Measurements from ENCODE around the gene RAD50. TPM values are rescaled to one million over a fixed set of nuclear protein-coding genes. Genes with fewer than 3 reads are reported as not detected.

RAD50 gene
- total RNA-seq, 1 donor: 54.7 TPM

DNA sequence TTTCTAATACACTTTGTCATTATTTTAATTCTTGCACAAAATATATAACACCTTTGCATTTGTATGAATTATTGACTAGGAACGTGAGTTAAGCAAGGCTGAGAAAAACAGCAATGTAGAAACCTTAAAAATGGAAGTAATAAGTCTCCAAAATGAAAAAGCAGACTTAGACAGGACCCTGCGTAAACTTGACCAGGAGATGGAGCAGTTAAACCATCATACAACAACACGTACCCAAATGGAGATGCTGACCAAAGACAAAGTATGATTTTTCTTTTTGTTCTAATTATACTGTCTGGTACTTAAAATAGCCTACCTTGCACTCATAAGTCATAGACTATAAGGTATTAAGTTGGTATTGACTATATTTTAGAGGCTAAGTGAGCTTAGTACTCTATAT lies 34.4 kb downstream of the RAD50 start:
- peak; percentile 20 for DNase-seq (ENCODE audit: low read depth)
- H3K4me3 ChIP-seq (ENCODE audit: low read depth, low read length): no peak overlapping the region
- TF ChIP-seq, protein P1, sequence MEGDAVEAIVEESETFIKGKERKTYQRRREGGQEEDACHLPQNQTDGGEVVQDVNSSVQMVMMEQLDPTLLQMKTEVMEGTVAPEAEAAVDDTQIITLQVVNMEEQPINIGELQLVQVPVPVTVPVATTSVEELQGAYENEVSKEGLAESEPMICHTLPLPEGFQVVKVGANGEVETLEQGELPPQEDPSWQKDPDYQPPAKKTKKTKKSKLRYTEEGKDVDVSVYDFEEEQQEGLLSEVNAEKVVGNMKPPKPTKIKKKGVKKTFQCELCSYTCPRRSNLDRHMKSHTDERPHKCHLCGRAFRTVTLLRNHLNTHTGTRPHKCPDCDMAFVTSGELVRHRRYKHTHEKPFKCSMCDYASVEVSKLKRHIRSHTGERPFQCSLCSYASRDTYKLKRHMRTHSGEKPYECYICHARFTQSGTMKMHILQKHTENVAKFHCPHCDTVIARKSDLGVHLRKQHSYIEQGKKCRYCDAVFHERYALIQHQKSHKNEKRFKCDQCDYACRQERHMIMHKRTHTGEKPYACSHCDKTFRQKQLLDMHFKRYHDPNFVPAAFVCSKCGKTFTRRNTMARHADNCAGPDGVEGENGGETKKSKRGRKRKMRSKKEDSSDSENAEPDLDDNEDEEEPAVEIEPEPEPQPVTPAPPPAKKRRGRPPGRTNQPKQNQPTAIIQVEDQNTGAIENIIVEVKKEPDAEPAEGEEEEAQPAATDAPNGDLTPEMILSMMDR (IDR thresholded peaks at IDR 0.05; ENCODE audit: insufficient read depth, low read length): no peak

DNA sequence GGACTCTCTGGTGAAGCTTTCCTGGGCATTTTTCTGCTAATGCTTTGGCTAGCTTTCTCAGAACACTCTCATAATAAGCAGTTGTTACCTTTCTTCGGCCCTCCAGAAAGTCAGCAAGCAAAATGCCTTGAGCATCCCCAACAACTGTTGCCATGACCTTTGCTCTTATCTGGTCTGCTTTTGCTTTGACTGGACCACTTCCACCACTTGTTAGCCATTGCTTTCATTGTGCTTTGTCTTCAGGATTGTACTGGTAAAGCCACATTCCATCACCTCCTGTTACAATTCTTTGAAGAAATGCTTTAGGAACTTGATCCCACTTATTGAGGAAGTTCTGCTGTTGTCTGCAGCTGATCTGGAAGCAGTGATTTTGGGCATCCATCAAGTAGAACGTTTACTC lies 35.7 kb downstream of the RAD50 start:
- DNase-seq (ENCODE audit: low read depth): peak; percentile 20
- TF ChIP-seq, protein P1 (IDR thresholded peaks at IDR 0.05; ENCODE audit: insufficient read depth, low read length): no peak

DNA sequence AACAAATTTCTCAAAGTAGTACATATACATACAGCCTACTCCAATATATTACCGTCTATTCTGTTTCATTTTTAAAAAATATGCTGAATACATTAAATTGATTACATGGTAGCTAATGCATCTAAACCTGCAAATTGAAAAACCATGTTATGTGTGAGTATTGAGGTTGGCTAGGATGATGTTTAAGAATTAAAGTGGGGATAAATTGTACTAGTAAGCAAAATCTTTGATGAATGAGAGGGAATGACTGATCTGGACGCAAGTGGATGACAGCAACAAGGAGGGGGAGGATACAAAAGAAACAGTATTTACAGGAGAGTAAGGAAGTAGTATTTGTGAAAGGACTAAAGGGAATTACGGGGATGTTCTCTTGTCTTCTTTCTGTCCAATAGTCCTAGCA lies 37.4 kb downstream of the RAD50 start:
- H3K4me3 ChIP-seq (ENCODE audit: low read depth, low read length): no peak overlapping the region
- TF ChIP-seq, protein P1 (IDR thresholded peaks at IDR 0.05; ENCODE audit: insufficient read depth, low read length): no peak
- no peak for DNase-seq (ENCODE audit: low read depth)

More for the DNA sequence above, 35.7 kb downstream of the RAD50 start:
- H3K4me3 ChIP-seq (ENCODE audit: low read depth, low read length): no peak overlapping the region

DNA sequence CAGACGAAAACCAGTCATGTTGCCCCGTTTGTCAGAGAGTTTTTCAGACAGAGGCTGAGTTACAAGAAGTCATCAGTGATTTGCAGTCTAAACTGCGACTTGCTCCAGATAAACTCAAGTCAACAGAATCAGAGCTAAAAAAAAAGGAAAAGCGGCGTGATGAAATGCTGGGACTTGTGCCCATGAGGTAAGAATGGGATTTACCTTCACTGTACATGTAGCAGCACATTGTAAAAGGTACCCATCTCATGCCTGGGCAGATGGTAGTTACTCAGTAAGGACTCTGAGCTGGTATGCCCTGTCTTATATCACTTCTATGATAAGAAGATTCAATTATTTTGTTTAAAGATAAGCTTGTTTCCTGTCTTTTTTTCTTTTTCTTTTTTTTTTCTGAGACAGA lies 38.8 kb downstream of the RAD50 start:
- peak; percentile 7 for DNase-seq (ENCODE audit: low read depth)
- TF ChIP-seq, protein P1 (IDR thresholded peaks at IDR 0.05; ENCODE audit: insufficient read depth, low read length): no peak
- H3K4me3 ChIP-seq (ENCODE audit: low read depth, low read length): no peak overlapping the region

DNA sequence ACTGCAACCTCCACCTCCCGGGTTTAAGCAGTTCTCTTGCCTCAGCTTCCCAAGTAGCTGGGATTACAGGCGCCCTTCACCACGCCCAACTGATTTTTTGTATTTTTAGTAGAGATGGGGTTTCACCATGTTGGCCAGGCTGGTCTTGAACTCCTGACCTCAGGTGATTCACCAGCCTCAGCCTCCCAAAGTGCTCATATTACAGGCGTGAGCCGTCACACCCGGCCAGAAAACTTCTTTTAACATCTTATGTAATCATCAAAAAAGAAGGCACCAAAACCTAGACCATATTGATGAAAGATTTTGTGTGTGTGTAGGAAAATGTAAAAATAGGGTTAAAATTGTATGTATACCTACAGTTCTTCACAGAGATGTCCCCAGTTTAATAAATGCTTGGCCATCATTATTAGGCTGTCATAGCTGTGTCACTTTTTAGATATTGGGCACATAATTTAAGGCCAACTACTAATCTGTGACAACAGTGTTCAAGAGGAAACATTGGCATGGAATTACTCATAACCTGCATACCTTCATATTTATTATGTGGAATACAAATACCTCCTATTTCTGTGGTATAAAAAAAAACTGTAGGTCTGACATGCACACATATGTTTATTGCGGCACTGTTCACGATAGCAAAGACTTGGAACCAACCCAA lies 44.4 kb downstream of the RAD50 start:
- TF ChIP-seq, protein P1 (IDR thresholded peaks at IDR 0.05; ENCODE audit: insufficient read depth, low read length): no peak
- DNase-seq (ENCODE audit: low read depth): peak; percentile 3
- H3K4me3 ChIP-seq (ENCODE audit: low read depth, low read length): no peak overlapping the region

DNA sequence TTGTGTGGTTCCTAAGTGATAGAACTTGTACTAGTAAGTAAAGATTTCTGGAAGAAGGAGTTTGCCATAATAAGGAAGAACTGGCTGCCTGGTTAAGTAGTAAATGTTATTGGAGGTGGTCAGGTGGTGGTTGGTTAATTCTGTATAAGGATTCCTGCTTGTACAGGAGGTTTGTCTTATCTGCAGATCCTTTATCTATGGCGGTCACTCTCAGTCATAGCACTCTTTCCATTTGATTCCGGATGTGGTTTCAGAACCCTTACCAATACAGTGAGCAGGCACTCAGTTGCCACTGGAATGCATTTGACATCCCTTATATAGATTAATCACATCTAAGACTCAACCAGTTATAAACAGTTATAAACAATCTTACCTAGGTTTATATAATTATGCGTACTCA lies 50.3 kb downstream of the RAD50 start:
- DNase-seq (ENCODE audit: low read depth): no peak
- TF ChIP-seq, protein P1 (IDR thresholded peaks at IDR 0.05; ENCODE audit: insufficient read depth, low read length): no peak
- H3K4me3 ChIP-seq (ENCODE audit: low read depth, low read length): no peak overlapping the region

DNA sequence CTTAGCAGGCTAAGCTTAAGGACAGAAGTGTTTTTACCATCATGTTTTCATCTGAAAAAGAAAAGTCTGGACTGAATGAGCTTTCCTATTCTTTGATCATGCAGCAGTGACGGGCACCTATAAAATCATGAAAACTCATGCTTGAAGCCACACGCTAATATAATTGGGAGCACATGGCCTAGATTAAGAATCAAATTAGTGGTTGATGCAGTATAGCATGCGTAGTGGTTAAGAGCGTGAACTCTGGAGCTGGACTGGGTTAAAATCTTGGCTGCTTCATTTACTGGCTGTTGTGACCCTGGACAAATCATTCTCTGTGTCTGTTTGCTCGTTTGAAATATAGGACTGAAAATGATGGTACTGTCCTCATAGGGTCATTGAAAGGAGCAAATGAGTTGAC lies 51.3 kb downstream of the RAD50 start:
- no peak overlapping the region for H3K4me3 ChIP-seq (ENCODE audit: low read depth, low read length)
- TF ChIP-seq, protein P1 (IDR thresholded peaks at IDR 0.05; ENCODE audit: insufficient read depth, low read length): no peak
- no peak for DNase-seq (ENCODE audit: low read depth)

Data from fibroblast of the aortic adventitia (primary cell).